GM12801 (cell line): ENCODE measurements around the gene PMPCA.

Source experiments
- CTCF ChIP-seq: IDR thresholded peaks from one replicate; pipeline ENCODE4 v1.5.1; 2011; ENCODE audit warnings: control low read depth; ENCODE audit not compliant: insufficient read length; ENCODE audit errors: extremely low read depth

PMPCA gene

GRCh38 chr9:136396219-136396515 is 14.3 kb upstream of the PMPCA start:
- TF ChIP-seq CTCF: no peak

GRCh38 chr9:136397643-136398042 is 12.8 kb upstream of the PMPCA start:
- TF ChIP-seq CTCF: no peak

- TF ChIP-seq CTCF: no peak
Measured at GRCh38 chr9:136398286-136398685, 12.2 kb upstream of the PMPCA start.

GRCh38 chr9:136399176-136400037 is 11.1 kb upstream of the PMPCA start:
- TF ChIP-seq CTCF: no peak

GRCh38 chr9:136400038-136400834 is 10.2 kb upstream of the PMPCA start, which contains the start of gene SNAPC4:
Gene SNAPC4 (minus strand): TSS chr9:136400170. CDS start chr9:136398428, 1,742 bp downstream.
- TF ChIP-seq CTCF: no peak

- no peak for TF ChIP-seq CTCF
Measured at GRCh38 chr9:136401173-136401922, 9.1 kb upstream of the PMPCA start.

- TF ChIP-seq CTCF: no peak
Measured at GRCh38 chr9:136402067-136402466, 8.4 kb upstream of the PMPCA start.
